Neural progenitor cell (in vitro differentiated cells): ENCODE results near the gene NGRN.

ENCODE experiments used
- EZH2 ChIP-seq: fragments of 200-600 bp; sonication (generic); IDR thresholded peaks from 2 replicates; pipeline ENCODE4 v1.6.1; 2017; ENCODE audit warnings: antibody characterized with exemption, mild to moderate bottlenecking, moderate library complexity
- EZH2phosphoT487 ChIP-seq: fragments of 200-600 bp; sonication (generic); IDR thresholded peaks from 2 replicates; pipeline ENCODE4 v1.6.1; 2017; ENCODE audit warnings: antibody characterized with exemption
- TF ChIP-seq, protein P1 (sequence below): fragments of 200-600 bp; sonication (generic); IDR thresholded peaks from 2 replicates; pipeline ENCODE4 v1.5.1; 2017; ENCODE audit warnings: antibody characterized with exemption, mild to moderate bottlenecking

GRCh38 chr15:90230071-90230494, 35.4 kb upstream of the NGRN start:
- TF ChIP-seq, protein P1, sequence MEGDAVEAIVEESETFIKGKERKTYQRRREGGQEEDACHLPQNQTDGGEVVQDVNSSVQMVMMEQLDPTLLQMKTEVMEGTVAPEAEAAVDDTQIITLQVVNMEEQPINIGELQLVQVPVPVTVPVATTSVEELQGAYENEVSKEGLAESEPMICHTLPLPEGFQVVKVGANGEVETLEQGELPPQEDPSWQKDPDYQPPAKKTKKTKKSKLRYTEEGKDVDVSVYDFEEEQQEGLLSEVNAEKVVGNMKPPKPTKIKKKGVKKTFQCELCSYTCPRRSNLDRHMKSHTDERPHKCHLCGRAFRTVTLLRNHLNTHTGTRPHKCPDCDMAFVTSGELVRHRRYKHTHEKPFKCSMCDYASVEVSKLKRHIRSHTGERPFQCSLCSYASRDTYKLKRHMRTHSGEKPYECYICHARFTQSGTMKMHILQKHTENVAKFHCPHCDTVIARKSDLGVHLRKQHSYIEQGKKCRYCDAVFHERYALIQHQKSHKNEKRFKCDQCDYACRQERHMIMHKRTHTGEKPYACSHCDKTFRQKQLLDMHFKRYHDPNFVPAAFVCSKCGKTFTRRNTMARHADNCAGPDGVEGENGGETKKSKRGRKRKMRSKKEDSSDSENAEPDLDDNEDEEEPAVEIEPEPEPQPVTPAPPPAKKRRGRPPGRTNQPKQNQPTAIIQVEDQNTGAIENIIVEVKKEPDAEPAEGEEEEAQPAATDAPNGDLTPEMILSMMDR: no peak
- no peak for TF ChIP-seq EZH2phosphoT487
- no peak for TF ChIP-seq EZH2
